GM03348 (cell line): ENCODE results near the gene PRR12.

Experiments used
- DNase-seq: peaks from one replicate; pipeline ENCODE4 v3.0.0; 2012; ENCODE audit warnings: low spot score

Gene PRR12

DNA sequence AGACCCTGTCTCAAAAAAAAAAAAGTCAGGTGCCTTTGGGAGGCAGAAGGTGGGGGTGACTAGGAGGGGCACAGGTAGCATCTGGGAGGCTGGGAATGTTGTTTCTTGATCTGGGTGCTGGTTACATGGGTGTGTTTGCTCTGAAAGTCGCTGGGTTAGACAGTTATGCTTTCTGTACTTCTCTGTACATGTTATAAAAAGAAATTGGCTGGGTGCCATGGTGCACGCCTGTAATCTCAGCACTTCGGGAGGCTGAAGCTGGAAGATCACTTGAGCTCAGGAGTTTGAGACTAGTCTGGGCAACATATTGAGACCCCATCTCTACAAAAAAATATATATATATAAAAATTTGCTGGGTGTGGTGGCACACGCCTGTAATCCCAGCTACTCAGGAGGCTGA, 25.7 kb upstream of the PRR12 start:
- DNase-seq, result no peak

DNA sequence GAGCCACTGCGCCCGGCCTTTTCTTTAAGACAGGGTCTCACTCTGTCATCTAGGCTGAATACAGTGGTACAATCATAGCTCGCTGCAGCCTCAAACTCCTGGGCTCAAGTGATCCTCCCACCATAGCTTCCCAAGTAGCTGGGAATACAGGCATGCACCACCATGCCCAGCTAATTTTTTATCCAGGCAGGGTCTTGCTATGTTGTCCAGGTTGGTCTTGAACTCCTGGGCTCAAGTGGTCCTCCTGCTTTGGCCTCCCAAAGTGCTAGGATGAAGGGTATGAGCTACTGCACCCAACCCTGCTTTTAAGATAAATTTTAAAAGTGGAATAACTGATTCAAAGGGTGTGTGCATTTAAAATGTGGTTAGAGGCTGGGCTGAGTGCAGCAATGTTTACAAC, 24.7 kb upstream of the PRR12 start:
- DNase-seq, result no peak

DNA sequence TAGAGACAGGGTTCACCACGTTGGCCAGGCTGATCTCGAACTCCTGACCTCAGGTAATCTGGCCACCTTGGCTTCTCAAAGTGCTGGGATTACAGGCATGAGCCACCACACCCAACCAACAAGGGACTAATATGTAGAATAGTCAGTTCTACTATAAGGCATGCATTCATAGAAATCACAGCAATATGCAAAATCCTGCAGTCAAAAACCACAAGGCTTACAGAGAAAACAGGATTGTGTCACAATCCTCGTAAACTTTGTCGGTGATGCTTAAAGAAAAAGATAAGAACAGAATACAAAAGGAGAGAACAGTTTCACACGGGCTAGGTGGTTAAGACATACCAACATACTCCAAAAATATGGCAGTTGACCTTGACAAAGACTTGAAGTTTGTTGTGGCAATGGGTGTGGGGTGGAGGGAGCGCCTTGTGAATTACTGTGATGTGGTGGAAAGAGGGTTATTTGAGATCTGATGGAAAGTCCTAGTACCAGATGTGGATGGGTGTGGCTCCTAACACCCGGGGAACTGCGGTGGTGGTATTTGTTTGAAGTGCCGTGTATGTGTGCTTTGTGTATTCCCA, 23.0 kb upstream of the PRR12 start:
- DNase-seq, result peak; percentile 56

DNA sequence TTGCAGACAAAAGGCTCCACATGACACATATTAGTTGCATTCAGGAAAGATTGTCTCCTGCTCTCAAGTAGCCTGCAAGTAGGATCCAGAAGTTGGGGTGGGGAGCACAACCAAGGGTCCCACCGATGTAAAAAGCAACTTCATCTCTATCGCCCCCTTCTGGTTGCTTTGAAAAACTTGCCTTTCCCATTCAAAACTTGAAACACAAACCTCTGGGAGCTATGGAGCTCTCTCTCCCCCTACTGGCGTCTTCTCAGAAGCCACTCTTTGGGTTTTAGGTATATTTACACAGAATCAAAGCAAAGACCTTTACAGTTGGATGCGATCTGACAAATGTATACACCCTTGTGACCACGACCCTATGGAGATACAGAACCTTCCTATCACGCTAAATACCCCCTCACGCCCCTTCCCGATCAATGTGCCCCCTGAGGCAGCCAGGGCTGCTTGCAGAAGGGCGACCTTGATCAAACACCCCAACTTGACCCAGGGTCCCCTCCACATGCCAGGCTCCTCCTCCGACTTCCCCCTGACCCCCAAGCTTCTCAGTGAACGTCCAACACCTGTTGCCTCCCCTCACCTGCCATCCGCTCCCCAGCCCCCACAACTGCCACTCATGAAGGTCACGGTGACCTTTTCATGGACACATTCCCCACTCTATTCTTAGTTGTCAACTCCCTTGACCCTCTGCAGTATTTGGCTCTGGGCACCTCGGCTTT, 20.7 kb upstream of the PRR12 start:
- DNase-seq, result peak; percentile 86

DNA sequence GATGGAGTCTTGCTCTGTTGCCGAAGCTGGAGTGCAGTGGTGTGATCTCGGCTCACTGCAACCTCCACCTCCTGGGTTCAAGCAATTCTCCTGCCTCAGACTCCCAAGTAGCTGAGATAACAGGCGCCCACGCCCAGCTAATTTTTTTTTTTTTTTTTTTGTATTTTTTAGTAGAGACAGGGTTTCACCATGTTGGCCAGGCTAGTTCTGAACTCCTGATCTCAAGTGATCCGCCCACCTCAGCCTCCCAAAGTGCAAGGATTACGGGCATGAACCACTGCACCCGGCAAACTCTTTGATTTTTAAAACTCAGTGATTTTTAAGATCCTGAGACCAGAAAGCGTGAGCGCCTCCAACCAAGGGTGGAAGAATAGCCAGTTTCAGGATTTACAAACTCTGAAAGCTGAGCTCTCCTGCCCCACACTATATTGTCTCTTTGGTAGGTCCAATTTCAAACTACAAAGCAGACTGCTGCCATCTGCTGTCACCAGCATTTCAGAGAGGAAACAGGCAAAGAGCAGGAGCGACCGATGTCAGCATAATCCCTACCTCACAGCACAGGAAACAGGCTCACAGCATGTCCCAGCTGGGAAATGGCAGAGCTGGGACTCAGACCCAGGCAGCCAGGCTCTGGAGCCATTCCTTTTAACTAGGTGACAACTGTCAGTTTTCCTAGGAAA, 19.8 kb upstream of the PRR12 start:
- DNase-seq, result no peak

DNA sequence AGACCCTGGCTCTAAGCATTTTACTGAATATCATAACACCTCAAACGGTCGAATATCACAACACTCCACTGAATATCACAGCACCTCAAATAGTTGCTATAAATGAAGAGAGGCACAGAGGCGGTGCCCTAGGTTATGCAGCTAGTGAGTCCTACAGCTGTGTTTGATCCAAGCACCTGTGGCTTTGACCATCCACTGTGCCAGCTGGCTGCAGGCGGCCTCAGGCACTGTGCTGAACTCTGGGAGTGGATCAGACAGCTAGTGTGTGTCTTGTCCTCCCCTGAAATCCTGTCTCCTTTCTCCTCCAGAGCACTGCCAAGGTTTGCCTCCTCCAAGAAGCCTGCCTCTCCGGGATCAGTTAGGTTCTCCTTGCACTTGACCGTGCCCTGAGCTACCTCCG, 18.0 kb upstream of the PRR12 start:
- DNase-seq, result no peak

DNA sequence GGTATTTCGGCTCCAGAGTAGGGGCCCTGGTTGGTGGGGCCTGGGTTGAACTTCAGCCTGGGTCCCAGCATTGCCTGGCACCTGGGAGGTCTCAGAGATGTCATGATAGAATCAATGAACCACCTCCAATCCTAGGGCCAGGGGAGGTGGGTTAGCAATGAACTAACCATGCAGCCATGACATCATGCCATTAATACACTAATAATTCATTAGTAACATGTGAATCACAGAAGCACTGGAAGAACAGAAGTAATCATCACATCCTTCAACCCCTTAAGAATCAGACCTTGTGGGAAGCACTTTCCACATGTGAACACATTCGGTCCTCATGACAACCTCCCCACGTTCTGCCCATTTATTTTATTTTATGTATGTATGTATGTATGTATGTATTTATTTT, 17.6 kb upstream of the PRR12 start:
- no peak for DNase-seq

DNA sequence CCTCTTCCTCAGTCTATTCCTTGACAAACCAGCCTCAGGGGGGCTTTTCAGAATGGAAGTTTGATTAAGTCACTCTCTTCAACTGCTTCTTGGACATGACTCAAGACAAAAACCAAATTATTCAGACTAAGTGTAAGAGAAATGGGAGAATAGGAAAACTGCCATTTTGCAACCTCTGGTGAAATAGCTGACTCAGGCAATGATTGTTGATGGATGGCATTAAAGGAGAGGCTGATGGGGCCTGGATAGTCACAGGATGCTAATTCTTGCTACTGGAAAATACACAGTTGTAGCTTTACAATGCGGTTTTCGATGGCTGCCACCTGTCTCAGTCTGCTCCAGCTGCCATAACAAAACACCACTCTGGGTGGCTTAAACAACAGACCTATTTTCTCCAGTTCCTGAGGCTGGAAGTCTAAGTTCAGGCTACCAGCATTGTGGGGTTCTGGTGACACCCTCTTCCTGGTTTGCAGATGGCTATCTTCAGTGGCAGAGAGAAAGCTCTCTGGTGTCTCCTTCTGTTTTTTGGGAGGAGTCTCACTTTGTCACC, 16.7 kb upstream of the PRR12 start:
- DNase-seq, result no peak

DNA sequence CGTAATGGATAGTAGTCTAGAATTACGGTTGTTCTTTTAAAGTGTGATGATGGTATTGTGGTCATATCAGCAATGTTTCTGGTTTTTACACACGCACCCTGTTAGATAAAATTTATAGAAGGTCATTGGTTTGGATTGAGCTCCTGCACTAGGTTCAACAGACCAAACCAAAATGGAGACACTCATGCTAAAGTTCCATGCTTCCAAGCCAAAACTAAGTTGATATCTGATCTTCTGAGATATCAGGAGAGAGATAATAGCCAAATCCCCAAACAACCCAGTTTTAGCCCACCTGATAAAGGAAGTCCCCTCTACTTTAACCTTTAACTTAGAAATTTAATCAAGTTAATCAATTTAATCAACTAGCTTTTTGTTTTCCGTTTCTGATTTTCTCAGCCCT, 11.8 kb upstream of the PRR12 start:
- DNase-seq, result no peak

DNA sequence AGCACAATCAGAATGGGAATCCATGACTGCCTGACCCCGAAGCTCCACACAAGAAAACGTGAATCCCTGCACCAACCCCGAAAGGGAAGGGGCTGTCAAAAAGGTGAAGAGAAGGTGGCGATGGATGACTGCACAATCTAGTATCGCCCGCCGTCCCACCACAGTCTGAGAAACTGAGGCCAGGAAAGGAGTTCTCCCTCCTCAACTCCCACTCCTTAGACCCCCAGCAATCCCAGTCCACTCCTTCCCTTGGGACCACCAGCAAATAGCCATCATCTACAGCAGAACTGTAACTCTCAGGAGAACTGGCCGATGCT, 11.1 kb upstream of the PRR12 start:
- no peak for DNase-seq

DNA sequence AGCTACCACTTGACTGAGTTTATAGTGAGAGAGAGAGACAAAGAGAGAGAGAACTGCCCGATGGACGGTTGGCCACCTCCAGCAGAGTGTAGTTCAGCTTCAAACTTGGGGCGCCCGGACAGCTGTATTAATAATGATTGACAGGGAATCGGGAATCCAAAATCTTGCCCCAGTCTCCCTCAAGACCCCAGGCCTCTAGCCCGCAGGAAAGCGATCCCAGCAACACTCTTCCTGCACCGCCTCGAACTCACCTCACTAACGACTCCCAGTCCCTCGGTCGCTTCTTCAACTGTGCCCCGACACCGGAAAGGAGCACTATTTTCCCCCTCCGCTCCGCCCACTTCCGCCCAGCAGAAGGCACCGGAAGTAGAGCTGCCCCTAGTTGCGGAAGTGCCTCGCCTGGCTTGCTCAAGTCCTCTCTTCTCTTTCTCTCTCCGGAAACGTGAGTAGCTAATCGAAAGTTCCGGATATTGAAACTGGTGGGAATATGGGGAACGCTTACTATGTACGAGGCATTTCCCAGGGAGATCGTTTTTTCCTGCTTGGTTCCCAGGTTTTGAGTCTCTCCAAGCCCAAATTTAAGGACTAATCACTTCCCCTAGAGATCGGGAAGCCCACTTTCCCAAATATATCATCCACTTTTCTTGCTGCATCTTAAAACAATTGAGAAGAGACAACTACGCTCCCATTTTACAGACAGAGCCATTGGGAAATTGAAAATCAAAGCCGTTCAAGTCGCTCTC, 10.5 kb upstream of the PRR12 start, which contains the start of gene NOSIP:
Gene NOSIP, minus strand, starts transcription at position 293 of the 743 bp plus-strand sequence. CDS start 19,865 bp downstream, outside the sequence.
- DNase-seq, result peak; percentile 94

DNA sequence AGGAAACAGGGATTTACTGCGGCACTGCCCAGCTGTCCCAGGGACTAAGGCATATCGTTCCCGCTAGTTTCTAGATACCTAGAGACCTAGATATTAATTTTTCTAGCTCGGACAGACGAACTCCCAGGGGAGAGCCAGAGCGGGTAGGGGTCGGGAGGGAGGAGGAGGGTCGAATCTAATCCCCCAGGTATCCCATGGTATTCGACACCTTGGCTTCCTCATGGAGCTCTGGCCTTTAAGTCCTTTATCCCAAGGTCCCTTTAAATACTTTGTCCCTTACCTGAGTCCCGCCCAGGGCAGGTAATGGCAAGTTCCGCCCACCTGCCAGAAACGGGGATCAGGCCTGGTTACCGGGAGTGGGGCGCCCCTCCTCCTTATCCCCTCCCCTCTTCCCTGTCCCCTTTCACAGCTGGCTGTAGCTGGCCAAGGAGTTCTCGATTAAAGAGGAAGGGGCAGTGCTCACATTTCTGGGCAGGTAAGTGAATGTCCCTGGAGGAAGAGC, 9.9 kb upstream of the PRR12 start, which contains the start of gene PRRG2:
Gene PRRG2, plus strand, starts transcription at position 310 of the 502 bp plus-strand sequence. CDS start 1,904 bp downstream, outside the sequence.
- DNase-seq, result no peak

DNA sequence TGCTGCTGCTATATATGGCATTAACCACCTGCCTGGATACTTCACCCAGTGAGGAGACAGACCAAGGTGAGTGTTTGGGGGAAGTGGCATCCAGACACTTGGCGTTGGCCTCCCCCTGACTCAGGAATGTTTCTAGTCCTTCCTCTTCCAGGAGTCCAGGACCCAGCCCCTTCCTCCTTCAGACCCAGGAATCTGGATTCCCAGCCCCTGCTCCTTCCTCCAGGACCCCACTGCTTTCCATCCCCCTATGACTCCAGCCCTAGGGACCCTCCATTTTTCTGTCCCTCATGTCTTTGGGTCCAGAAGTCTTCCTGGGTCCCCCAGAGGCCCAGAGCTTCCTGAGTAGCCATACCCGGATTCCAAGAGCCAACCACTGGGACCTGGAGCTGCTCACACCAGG, 7.7 kb upstream of the PRR12 start:
- no peak for DNase-seq

DNA sequence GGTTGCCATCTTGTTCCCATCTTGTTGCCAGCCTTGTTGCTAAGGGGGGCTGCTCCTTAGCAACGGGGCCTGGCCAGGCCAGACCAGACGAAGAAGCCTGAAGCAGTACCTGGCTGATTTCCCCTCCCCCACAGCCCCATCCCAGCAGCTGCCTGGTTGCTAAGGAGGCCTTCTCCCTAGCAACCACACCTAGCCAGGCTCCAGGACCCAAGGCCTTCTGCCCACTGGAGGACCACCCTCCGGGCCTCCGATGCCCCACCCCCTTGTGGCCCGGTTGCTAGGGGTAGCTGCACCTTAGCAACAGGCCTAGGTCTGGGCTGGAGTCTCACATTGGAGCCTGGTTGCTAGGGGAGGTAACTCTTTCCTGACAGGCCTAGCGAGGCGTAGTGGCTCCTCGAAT, 6.0 kb upstream of the PRR12 start:
- no peak for DNase-seq

DNA sequence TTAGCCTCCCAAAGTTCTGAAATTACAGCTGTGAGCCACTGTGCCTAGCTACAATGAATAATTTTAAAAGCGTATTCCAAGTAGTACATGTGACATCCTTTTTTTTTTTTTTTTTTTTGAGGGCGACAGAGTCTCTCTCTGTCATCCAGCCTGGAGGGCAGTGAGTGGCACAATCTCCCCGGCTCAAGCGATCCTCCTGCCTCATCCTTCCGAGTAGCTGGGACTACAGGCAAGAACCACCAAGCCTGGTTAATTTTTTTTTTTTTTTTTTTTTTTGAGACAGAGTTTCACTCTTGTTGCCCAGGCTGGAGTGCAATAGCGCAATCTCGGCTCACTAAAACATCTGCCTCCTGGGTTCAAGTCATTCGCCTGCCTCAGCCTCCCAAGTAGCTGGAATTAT, 3.8 kb upstream of the PRR12 start:
- DNase-seq, result no peak

DNA sequence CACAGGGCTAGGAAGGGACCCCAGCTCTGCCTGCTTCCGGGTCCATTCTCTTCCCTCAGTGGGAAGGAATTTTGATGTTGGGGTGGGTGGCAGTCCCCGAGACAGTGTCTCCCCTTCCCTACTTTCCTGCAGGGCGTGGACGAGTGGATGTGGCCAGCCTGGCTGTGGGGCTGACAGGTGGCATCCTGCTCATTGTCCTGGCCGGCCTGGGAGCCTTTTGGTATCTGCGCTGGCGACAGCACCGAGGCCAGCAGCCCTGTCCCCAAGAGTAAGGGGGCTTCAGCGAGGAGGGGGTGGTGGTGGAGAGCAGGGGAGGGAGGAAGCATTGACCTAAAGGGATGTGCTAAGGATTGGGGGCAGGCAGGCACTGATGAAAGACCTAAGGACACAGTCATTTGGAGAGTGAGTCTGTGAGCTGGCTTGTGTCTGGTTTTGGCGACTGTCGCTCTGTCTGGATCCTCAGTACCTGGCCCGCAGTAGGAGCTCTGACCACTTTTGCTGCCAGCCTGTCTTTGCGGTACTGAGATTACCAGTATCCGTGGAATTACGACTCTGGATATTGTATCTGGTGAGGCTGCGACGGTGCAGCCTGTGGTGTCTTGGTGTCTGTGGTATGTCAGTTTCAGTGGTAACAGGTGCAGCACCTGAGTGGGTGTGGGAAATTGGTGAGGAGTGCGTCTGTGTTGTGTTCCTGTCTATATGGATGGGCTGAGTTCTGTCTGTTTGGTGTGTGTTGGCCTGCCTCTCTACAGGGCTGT, 2.4 kb upstream of the PRR12 start:
- DNase-seq, result no peak

DNA sequence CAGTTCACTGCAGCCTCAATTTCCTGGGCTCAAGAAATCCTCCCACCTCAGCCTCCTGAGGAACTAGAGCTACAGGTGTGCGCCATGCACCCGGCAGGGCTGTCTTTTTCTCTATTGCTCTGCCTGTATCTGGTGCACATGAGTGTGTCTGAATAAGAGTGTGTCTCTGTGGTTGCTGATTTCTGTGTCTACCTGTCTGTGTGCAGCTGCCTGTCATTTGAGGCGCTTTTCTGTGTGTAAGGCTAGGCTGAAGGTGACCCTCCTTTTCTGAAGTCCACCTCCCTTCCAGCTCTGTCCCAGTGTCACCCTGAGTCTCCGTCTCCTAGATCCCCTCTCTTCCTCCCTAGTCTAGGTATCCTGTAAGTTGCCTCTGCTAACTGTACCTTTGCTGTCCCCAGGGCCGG, 1.5 kb upstream of the PRR12 start:
- no peak for DNase-seq

DNA sequence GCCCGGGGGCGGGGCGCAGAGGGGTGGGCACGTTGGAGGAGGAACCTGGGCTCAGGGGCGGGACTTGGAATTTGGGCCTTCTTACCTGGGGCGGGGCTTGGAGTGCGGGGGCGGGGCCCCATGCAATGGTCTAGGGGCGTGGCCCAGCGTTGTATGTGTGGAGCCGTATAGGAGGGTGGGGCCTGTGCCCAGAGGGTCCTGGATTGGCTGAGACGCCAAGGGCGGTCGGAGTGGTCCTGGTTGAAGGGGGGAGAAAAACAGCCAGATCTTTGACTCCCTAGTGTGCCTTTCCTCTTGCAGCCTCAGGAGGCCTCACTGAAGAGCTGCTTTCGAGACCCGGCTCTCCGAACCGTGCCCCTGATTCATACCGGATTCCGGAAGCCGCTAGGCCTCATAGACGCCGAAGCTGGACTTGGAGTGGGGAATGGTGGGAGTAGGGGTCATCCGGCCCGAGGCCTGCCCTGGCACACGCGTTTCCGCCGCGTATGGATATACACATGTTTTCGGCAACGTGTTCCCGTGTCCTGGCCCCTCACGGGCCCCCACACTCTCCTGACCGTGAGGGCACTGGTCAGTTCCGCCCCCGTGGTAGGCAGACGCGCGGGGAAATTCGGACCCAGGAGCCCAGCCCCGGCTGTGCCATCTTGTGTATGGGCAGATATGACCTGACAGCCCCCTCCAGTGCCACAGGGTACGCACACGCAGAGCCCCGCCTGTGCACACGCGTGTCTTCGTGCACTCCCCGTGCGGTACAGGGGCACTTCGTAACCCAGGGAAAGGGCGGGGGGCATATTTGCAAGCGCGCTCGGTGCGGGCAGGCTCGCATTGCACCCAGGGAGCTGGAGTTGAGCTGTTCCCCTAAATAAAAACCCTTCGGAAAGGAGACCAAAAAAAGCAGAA, 661 bp upstream of the PRR12 start:
- peak; percentile 97 for DNase-seq

DNA sequence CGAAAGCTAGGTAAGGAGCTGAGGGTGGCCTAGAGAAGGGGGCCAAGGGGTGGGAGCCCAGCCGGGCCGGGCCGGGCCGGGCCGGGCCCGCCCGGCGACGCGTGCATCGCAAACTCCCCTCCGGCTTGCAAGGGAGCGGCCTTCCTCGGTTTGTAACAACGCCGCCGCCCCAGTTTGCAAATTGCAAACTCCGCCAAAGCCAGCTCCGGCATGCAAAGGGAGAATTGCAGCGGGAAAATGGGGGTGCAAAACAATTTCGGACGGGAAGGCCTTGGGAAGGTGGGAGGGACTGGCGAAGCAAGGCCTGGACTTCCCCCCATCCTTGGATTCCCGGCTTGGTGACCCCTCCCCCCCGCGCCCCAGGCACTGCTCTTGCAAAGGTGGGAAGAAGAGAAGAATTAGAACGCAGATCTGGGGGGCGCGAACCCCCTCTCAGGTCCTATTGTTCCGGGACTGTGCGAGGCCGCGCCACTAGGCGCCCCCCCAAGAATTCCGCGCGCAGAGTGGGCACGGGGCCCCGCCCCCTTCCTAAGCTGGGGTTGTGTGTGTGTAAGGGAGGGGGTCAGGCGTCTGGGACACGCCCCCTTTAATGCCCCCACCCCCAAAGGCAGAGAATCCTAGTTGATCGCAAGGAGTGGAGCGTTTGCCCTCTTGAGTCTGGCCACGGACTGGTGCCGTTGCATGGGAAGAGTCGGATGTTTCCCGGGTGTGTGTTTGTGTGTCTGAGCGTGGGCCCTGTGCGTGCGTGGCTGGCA, 926 bp downstream of the PRR12 start:
- DNase-seq, result peak; percentile 62
